Osteoblast (primary cell): ENCODE results near the gene SPOP. TPM values are rescaled to one million over a fixed set of nuclear protein-coding genes. Genes with fewer than 3 reads are reported as not detected.

Source experiments
- DNase-seq: peaks from one replicate; pipeline ENCODE4 v3.0.0; 2011; ENCODE audit warnings: low spot score, mixed read lengths; ENCODE audit not compliant: insufficient read length; ENCODE audit errors: missing footprints
- H2AFZ ChIP-seq: 2 replicates; pipeline ENCODE4 v1.6.0; 2011; ENCODE audit warnings: mild to moderate bottlenecking, low read length
- H3K27ac ChIP-seq: 2 replicates; pipeline ENCODE4 v1.5.1; 2011; ENCODE audit warnings: mild to moderate bottlenecking, low read depth, low read length, moderate library complexity
- H3K27me3 ChIP-seq: 2 replicates; pipeline ENCODE4 v1.6.0; 2012; ENCODE audit warnings: mild to moderate bottlenecking, control low read depth, inconsistent platforms, low read length, moderate library complexity; ENCODE audit not compliant: insufficient read depth
- H3K36me3 ChIP-seq: 2 replicates; pipeline ENCODE4 v1.5.1; 2011; ENCODE audit warnings: mild to moderate bottlenecking, low read length, control low read depth, moderate library complexity; ENCODE audit not compliant: insufficient read depth
- H3K4me1 ChIP-seq: 2 replicates; pipeline ENCODE4 v1.5.1; 2011; ENCODE audit warnings: mild to moderate bottlenecking, low read length, control low read depth, moderate library complexity; ENCODE audit not compliant: insufficient read depth
- H3K4me2 ChIP-seq: 2 replicates; pipeline ENCODE4 v1.6.0; 2011; ENCODE audit warnings: mild to moderate bottlenecking, low read length; ENCODE audit not compliant: insufficient read depth
- H3K4me3 ChIP-seq: fragments of 200-600 bp; sonication (generic); 3 replicates; pipeline ENCODE4 v1.5.1; 2012; ENCODE audit warnings: mild to moderate bottlenecking, low read length, inconsistent platforms; ENCODE audit not compliant: insufficient read depth
- H3K79me2 ChIP-seq: 2 replicates; pipeline ENCODE4 v1.6.0; 2012; ENCODE audit warnings: mild to moderate bottlenecking, low read length, control low read depth, inconsistent platforms; ENCODE audit not compliant: insufficient read depth
- H3K9me3 ChIP-seq: 2 replicates; pipeline ENCODE4 v1.5.1; 2011; ENCODE audit warnings: low read depth, low read length, control low read depth
- H4K20me1 ChIP-seq: 2 replicates; pipeline ENCODE4 v1.6.0; 2012; ENCODE audit warnings: mild to moderate bottlenecking, low read length, control low read depth; ENCODE audit not compliant: insufficient read depth
- CTCF ChIP-seq: IDR thresholded peaks from 2 replicates; pipeline ENCODE4 v1.5.1; 2011; ENCODE audit warnings: mild to moderate bottlenecking, low read depth, low read length, moderate library complexity; ENCODE audit errors: extremely low read depth
- total RNA-seq: library from RNA; depleted of rRNA; stranded (reverse); fragments of >200 nt; gene quantifications from 2 replicates; pipeline ENCODE4 v1.2.3, GENCODE V29; 2012

The SPOP gene
- total RNA-seq, 1 donor, result 55.7 TPM

- no peak for TF ChIP-seq CTCF
- no peak overlapping the region for H3K4me3 ChIP-seq
- H3K27ac ChIP-seq, result no peak overlapping the region
- no peaks in the 10 kb centered on the region for H3K27me3 ChIP-seq
- no peaks in the 10 kb centered on the region for H3K9me3 ChIP-seq
- H3K4me2 ChIP-seq, result no peak overlapping the region
- H3K4me1 ChIP-seq, result peaks cover 3% of the 10 kb centered on the region
- H3K36me3 ChIP-seq, result no peaks in the 10 kb centered on the region
- H2AFZ ChIP-seq, result no peak overlapping the region
- no peak for DNase-seq
- H4K20me1 ChIP-seq, result peaks cover 36% of the 10 kb centered on the region
- H3K79me2 ChIP-seq, result peaks cover 82% of the 10 kb centered on the region
Observed at GRCh38 chr17:49670002-49670401, 7.9 kb downstream of the SPOP start.

- no peak overlapping the region for H3K4me2 ChIP-seq
- no peak overlapping the region for H2AFZ ChIP-seq
- no peak overlapping the region for H3K4me3 ChIP-seq
- H3K36me3 ChIP-seq, result peaks cover 3% of the 10 kb centered on the region
- H3K27ac ChIP-seq, result no peak overlapping the region
- no peak for TF ChIP-seq CTCF
- H4K20me1 ChIP-seq, result peaks cover 52% of the 10 kb centered on the region
- no peak for DNase-seq
- no peaks in the 10 kb centered on the region for H3K9me3 ChIP-seq
- no peaks in the 10 kb centered on the region for H3K27me3 ChIP-seq
- peaks cover 84% of the 10 kb centered on the region for H3K79me2 ChIP-seq
- H3K4me1 ChIP-seq, result peaks cover 3% of the 10 kb centered on the region
Observed at GRCh38 chr17:49667854-49668253, 10.0 kb downstream of the SPOP start.

GRCh38 chr17:49664706-49665211 is 13.1 kb downstream of the SPOP start:
- peaks cover 47% of the 10 kb centered on the region for H4K20me1 ChIP-seq
- TF ChIP-seq CTCF, result no peak
- H3K4me2 ChIP-seq, result no peak overlapping the region
- no peaks in the 10 kb centered on the region for H3K9me3 ChIP-seq
- DNase-seq, result no peak
- peaks cover 5% of the 10 kb centered on the region for H3K36me3 ChIP-seq
- no peaks in the 10 kb centered on the region for H3K4me1 ChIP-seq
- no peak overlapping the region for H3K27ac ChIP-seq
- H3K79me2 ChIP-seq, result peaks cover 81% of the 10 kb centered on the region
- no peak overlapping the region for H3K4me3 ChIP-seq
- no peaks in the 10 kb centered on the region for H3K27me3 ChIP-seq
- no peak overlapping the region for H2AFZ ChIP-seq

DNA sequence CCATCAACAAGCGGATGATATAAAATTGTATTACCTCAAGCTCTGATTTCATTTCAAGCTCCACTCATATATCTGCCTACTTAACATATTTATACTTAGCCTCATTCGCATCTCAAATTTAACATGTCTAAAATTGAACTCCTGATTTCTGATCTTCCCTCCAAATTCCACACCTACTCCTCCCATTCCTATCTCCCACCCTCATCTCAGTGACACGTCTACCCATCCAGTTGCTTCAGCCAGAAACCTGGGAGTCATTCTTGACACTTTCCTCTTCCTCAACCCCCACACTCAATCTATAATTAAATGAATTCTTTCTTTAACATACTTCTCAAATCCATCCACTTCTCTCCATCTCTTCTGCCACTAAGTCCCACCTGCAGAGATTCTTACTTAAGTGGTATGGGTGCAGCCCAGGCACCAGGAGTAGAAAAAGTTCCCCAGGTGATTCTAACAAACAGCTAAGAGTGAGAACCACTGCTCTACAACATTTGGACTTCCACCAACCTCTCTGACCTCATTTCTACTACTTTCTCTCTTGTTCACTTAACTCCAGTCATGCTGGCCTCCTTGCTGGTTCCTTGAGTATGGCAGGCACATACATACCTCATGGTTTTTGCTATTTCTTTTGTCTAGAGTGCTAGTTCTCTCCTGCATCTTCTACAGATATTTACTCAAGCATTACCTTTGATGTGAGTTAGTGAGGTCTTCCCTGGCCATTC is 18.1 kb downstream of the SPOP start:
- H3K4me1 ChIP-seq, result no peaks in the 10 kb centered on the region
- H3K79me2 ChIP-seq, result peaks cover 90% of the 10 kb centered on the region
- TF ChIP-seq CTCF, result no peak
- H3K27me3 ChIP-seq, result no peaks in the 10 kb centered on the region
- H4K20me1 ChIP-seq, result peaks cover 48% of the 10 kb centered on the region
- H2AFZ ChIP-seq, result no peak overlapping the region
- H3K4me2 ChIP-seq, result no peak overlapping the region
- no peak overlapping the region for H3K4me3 ChIP-seq
- H3K36me3 ChIP-seq, result peaks cover 5% of the 10 kb centered on the region
- H3K27ac ChIP-seq, result no peak overlapping the region
- DNase-seq, result peak; percentile 45
- H3K9me3 ChIP-seq, result no peaks in the 10 kb centered on the region
